Cardiac septum (tissue), 1 donor: ENCODE results near the gene RADIL. TPM values are rescaled to one million over a fixed set of nuclear protein-coding genes. Genes with fewer than 3 reads are reported as not detected.

ENCODE experiments used
- DNase-seq: peaks from one replicate; pipeline ENCODE4 v3.0.0-alpha.2; 2020; ENCODE audit warnings: low spot score
- intact Hi-C: fragments of 100-400 bp; cut with DNase I; formaldehyde crosslinking; loops from one replicate; pipeline ENCODE4 v1.14.0; 2022
- total RNA-seq: library from RNA; stranded (reverse); fragmentation: NEBNext Ultra II Directional; extraction: Animal tissue kit (Norgen Biotek cat#: 25700); gene quantifications from one replicate; pipeline ENCODE4 v1.2.1, GENCODE V29; 2021
- donor health status: DM: no; HTN: no; CAD: no.

RADIL gene
- total RNA-seq, 1 donor from 2014 or later, result 2.5 TPM

- intact Hi-C loops, result loop anchor here (2.0 kb wide), 1 partner anchor 84 kb away; no protein-coding TSS in a partner anchor
- DNase-seq, result no peak
Measured at GRCh38 chr7:4883033-4883371, 514 bp downstream of the RADIL start.

GRCh38 chr7:4882169-4883032 is 1.1 kb downstream of the RADIL start:
- peak; percentile 77 for DNase-seq
- intact Hi-C loops, result loop anchor here (2.0 kb wide), 1 partner anchor 84 kb away; no protein-coding TSS in a partner anchor

GRCh38 chr7:4880218-4880617 is 3.3 kb downstream of the RADIL start:
- intact Hi-C loops, result no loop called here
- DNase-seq, result peak; percentile 65

- DNase-seq, result peak; percentile 61
Measured at GRCh38 chr7:4879396-4880081, 4.0 kb downstream of the RADIL start.

GRCh38 chr7:4878336-4879335 is 4.9 kb downstream of the RADIL start:
- peak; percentile 74 for DNase-seq
- intact Hi-C loops, result no loop called here

More at GRCh38 chr7:4879396-4880081, 4.0 kb downstream of the RADIL start:
- intact Hi-C loops, result no loop called here

- intact Hi-C loops, result no loop called here
Measured at GRCh38 chr7:4876586-4876985, 6.9 kb downstream of the RADIL start.

GRCh38 chr7:4875391-4875790 is 8.1 kb downstream of the RADIL start:
- intact Hi-C loops, result no loop called here
- peak; percentile 36 for DNase-seq

More at GRCh38 chr7:4876586-4876985, 6.9 kb downstream of the RADIL start:
- DNase-seq, result peak; percentile 62

GRCh38 chr7:4873071-4873944 is 10.2 kb downstream of the RADIL start:
- DNase-seq, result peak; percentile 51
- intact Hi-C loops, result no loop called here

GRCh38 chr7:4871930-4872675 is 11.4 kb downstream of the RADIL start:
- intact Hi-C loops, result no loop called here

GRCh38 chr7:4871056-4871680 is 12.3 kb downstream of the RADIL start:
- peak; percentile 31 for DNase-seq
- intact Hi-C loops, result no loop called here

More at GRCh38 chr7:4871930-4872675, 11.4 kb downstream of the RADIL start:
- peak; percentile 67 for DNase-seq

GRCh38 chr7:4868493-4868892 is 15.0 kb downstream of the RADIL start:
- DNase-seq, result no peak
- intact Hi-C loops, result no loop called here

GRCh38 chr7:4866528-4867496 is 16.7 kb downstream of the RADIL start:
- DNase-seq, result peak; percentile 31
- intact Hi-C loops, result no loop called here

GRCh38 chr7:4862156-4862555 is 21.4 kb downstream of the RADIL start:
- peak; percentile 27 for DNase-seq
- intact Hi-C loops, result no loop called here

- DNase-seq, result peak; percentile 73
- intact Hi-C loops, result no loop called here
Measured at GRCh38 chr7:4861673-4862072, 21.8 kb downstream of the RADIL start, which contains the start of gene PAPOLB. PAPOLB (minus strand) TSS chr7:4862030; CDS start chr7:4861810, 220 bp downstream.

- intact Hi-C loops, result no loop called here
- no peak for DNase-seq
Measured at GRCh38 chr7:4861227-4861626, 22.3 kb downstream of the RADIL start.

GRCh38 chr7:4857189-4857588 is 26.3 kb downstream of the RADIL start:
- intact Hi-C loops, result no loop called here
- no peak for DNase-seq
